ENCODE measurements around the gene TIAM1.

The TIAM1 gene

DNA sequence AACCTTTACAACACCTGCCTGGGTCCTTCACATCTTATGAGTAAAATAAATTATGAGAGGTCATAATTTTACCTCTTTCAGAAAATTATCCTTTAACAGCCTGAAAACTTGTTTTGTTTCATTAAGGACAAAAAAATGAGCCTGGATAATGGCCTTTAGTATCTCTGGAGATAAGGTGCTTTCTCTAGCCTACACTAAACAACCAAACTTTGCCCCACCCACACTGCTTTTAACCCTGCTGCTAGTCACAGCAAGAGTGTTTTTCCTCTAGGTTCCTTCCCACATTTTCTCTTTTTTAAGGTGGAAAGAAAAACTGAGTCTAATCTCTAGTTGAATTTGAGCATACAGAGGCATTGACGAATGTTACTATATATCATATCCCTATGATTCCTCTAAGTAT lies 204.0 kb downstream of the TIAM1 start:
- H3K4me2 ChIP-seq (ENCODE audit: insufficient read depth, low read length) = no peak overlapping the region
- no peaks in the 10 kb centered on the region for H3K79me2 ChIP-seq (ENCODE audit: insufficient read depth, low read length)
- TF ChIP-seq, protein P1, sequence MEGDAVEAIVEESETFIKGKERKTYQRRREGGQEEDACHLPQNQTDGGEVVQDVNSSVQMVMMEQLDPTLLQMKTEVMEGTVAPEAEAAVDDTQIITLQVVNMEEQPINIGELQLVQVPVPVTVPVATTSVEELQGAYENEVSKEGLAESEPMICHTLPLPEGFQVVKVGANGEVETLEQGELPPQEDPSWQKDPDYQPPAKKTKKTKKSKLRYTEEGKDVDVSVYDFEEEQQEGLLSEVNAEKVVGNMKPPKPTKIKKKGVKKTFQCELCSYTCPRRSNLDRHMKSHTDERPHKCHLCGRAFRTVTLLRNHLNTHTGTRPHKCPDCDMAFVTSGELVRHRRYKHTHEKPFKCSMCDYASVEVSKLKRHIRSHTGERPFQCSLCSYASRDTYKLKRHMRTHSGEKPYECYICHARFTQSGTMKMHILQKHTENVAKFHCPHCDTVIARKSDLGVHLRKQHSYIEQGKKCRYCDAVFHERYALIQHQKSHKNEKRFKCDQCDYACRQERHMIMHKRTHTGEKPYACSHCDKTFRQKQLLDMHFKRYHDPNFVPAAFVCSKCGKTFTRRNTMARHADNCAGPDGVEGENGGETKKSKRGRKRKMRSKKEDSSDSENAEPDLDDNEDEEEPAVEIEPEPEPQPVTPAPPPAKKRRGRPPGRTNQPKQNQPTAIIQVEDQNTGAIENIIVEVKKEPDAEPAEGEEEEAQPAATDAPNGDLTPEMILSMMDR (IDR thresholded peaks at IDR 0.05; ENCODE audit: borderline replicate concordance, extremely low read depth, low read length, poor library complexity, severe bottlenecking) = no peak
- no peak for TF ChIP-seq EZH2 (IDR thresholded peaks at IDR 0.05; ENCODE audit: borderline replicate concordance, low read depth, low read length, severe bottlenecking)
- ATAC-seq (ENCODE audit: insufficient read depth, low read depth) (no peak), DNase-seq (no peak)
- no peak overlapping the region for H2AFZ ChIP-seq (ENCODE audit: low read depth, low read length)
- no peaks in the 10 kb centered on the region for H3K27me3 ChIP-seq (ENCODE audit: insufficient read depth, low read length, poor library complexity)
- H3K27ac ChIP-seq (ENCODE audit: low read length) = no peak overlapping the region
- H3K36me3 ChIP-seq (ENCODE audit: insufficient read depth, low read length) = peaks cover 8% of the 10 kb centered on the region
- no peak overlapping the region for H3K4me3 ChIP-seq (ENCODE audit: low read depth in 1 of 2, low read length in 2 of 2)
- no peaks in the 10 kb centered on the region for H3K4me1 ChIP-seq (ENCODE audit: insufficient read depth, low read length)
- H3K9ac ChIP-seq (ENCODE audit: low read depth, low read length) = no peak overlapping the region
- no peaks in the 10 kb centered on the region for H3K9me3 ChIP-seq (ENCODE audit: insufficient read depth, low read length, severe bottlenecking)
- peaks cover 8% of the 10 kb centered on the region; the same call in 1 of the 2 replicates for H4K20me1 ChIP-seq (ENCODE audit: insufficient read depth, low read length)

DNA sequence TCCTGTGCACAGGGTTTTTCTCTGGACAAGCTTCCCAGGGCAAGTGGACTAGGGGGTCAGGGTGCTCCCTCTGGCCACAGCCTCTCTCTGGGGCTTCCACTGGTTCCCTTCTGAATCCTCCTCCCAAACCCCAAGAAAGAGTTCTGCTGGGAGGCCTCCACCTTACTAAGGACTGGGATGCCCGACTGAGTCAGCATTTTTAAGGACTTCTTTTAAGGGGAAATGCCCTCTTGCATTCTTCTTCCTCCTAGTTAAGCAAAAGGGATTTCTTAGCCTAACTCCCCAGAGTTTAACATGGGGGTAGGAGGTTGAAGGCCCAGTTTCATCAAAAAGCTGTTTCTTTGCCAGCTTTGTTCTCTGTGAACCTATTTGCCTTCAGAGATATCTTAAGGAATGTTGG lies 206.1 kb downstream of the TIAM1 start:
- H2AFZ ChIP-seq (ENCODE audit: low read depth, low read length) = no peak overlapping the region
- H3K79me2 ChIP-seq (ENCODE audit: insufficient read depth, low read length) = no peaks in the 10 kb centered on the region
- TF ChIP-seq, protein P1 (IDR thresholded peaks at IDR 0.05; ENCODE audit: borderline replicate concordance, extremely low read depth, low read length, poor library complexity, severe bottlenecking) = no peak
- TF ChIP-seq EZH2 (IDR thresholded peaks at IDR 0.05; ENCODE audit: borderline replicate concordance, low read depth, low read length, severe bottlenecking) = no peak
- H3K4me2 ChIP-seq (ENCODE audit: insufficient read depth, low read length) = no peak overlapping the region
- H3K27me3 ChIP-seq (ENCODE audit: insufficient read depth, low read length, poor library complexity) = no peaks in the 10 kb centered on the region
- peaks cover 8% of the 10 kb centered on the region for H3K36me3 ChIP-seq (ENCODE audit: insufficient read depth, low read length)
- H4K20me1 ChIP-seq (ENCODE audit: insufficient read depth, low read length) = peaks cover 8% of the 10 kb centered on the region; the same call in 1 of the 2 replicates
- no peak for DNase-seq
- no peak for ATAC-seq (ENCODE audit: insufficient read depth, low read depth)
- no peak overlapping the region for H3K27ac ChIP-seq (ENCODE audit: low read length)
- H3K4me1 ChIP-seq (ENCODE audit: insufficient read depth, low read length) = peaks cover 17% of the 10 kb centered on the region
- no peak overlapping the region for H3K9ac ChIP-seq (ENCODE audit: low read depth, low read length)
- no peak overlapping the region for H3K4me3 ChIP-seq (ENCODE audit: low read depth in 1 of 2, low read length in 2 of 2)
- H3K9me3 ChIP-seq (ENCODE audit: insufficient read depth, low read length, severe bottlenecking) = no peaks in the 10 kb centered on the region

- Histone ChIP-seq H3K4me1 (ENCODE audit: insufficient read depth, low read length) (peaks cover 27% of the 10 kb centered on the region), H2AFZ (ENCODE audit: low read depth, low read length) (no peak overlapping the region)
Measured at GRCh38 chr21:31136891-31137290, 207.2 kb downstream of the TIAM1 start.

More at GRCh38 chr21:31136891-31137290, 207.2 kb downstream of the TIAM1 start:
- Histone ChIP-seq H3K4me2 (ENCODE audit: insufficient read depth, low read length) (no peak overlapping the region), H3K9ac (ENCODE audit: low read depth, low read length) (no peak overlapping the region), H3K36me3 (ENCODE audit: insufficient read depth, low read length) (peaks cover 8% of the 10 kb centered on the region), H4K20me1 (ENCODE audit: insufficient read depth, low read length) (peaks cover 4% of the 10 kb centered on the region; the same call in 1 of the 2 replicates), H3K4me3 (ENCODE audit: low read depth in 1 of 2, low read length in 2 of 2) (no peak overlapping the region), H3K27ac (ENCODE audit: low read length) (no peak overlapping the region), H3K9me3 (ENCODE audit: insufficient read depth, low read length, severe bottlenecking) (no peaks in the 10 kb centered on the region), H3K27me3 (ENCODE audit: insufficient read depth, low read length, poor library complexity) (no peaks in the 10 kb centered on the region), H3K79me2 (ENCODE audit: insufficient read depth, low read length) (no peaks in the 10 kb centered on the region)
- ATAC-seq (ENCODE audit: insufficient read depth, low read depth) = no peak
- TF ChIP-seq, protein P1 (IDR thresholded peaks at IDR 0.05; ENCODE audit: borderline replicate concordance, extremely low read depth, low read length, poor library complexity, severe bottlenecking) = no peak
- no peak for TF ChIP-seq EZH2 (IDR thresholded peaks at IDR 0.05; ENCODE audit: borderline replicate concordance, low read depth, low read length, severe bottlenecking)
- no peak for DNase-seq

Data from DND-41 (cell line).